CD4-positive, alpha-beta T cell treated with Interferon gamma for 1 hour (primary cell): Measurements from ENCODE around the gene BLCAP.

Source experiments
- DNase-seq: peaks from one replicate; pipeline ENCODE4 v3.0.0-alpha.2; 2020

BLCAP gene

GRCh38 chr20:37529214-37529967 is 1.7 kb upstream of the BLCAP start:
- no peak for DNase-seq

GRCh38 chr20:37528446-37529213 is 954 bp upstream of the BLCAP start:
- DNase-seq: no peak

DNA sequence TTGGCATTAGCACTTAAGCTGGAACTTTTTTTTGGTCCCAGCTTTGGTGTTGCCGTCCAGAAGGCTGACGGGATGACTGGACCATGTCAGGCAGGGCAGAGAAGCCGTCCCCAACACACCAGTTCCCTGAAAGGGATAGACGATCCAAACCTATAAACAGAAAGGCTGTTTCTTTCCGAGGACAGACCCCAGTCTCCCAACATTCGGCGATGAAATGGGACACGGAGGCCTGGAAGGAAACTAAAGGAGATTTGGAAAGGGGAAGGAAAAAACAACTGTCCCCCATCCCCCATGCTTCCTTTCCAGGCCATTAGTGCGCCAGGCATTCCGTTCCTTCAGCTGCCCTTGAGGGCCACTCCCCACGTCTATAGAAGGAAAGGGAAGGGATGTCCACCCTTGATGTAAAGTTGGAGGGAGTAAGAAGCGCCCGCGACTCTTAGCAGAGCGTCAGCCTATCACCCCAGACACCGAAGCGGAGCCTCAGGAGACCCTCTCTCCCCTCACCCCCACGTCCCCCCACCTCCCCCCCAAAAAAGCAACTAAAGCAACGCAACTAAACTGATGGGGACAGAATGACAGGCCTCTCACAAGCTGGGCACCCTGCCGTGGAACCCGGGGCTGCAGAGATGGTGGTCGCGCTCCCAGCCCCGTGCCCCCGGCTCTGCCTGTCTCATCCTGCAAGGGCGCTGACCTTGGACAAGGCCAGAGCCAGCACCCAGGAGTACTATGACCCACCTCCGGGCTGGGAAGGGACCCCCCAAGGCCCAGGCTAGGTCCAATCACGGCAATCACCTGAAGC is 638 bp downstream of the BLCAP start:
- DNase-seq: no peak

DNA sequence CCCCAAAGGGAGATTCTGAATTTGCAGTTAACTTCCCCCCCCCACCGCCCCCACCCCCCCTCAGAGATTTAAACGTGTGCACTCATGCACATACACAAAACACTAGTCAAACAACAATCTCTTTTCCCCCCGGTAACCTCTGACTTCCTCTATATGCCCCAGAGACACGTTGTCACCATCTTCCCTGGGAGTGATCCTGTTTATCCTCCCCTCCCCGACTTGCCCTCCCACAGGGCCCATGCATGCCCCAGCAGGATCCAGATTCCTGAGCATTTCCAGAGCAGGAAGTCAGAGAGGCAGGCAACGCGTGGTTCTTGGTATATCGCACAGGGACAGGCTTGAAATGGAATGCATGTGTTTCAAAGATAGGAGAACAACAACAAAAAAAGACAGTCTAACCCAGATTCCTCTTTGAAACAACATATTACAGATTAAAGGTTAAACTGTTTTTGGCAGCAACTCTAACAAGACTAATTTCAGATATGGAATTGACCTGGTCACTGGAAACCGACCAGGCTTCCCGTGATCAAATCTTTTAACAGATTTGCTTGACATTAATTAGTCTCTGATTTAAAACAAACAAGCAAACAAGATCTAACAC is 1.3 kb downstream of the BLCAP start:
- DNase-seq: no peak

DNA sequence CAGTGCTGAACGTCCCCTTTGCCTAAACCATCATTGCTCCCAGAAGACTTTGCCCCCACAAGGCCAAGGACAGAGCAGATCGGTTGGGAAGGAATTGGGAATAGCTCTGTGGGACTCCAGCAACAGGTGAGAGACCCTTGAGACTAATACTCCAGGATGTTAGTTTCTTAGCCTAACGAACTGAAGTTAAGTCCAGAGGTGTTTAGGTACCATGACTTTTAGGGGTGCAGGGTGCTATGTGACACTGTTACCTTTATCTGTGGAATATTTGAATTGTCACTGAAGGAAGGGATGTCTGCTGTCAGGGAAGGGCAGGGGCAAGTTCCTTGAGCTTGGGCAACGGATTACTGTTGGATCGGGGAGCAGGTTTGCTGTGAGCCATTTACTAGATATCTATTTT is 1.9 kb downstream of the BLCAP start:
- DNase-seq: no peak

GRCh38 chr20:37524859-37525708 is 2.6 kb downstream of the BLCAP start:
- no peak for DNase-seq

GRCh38 chr20:37523911-37524700 is 3.6 kb downstream of the BLCAP start:
- no peak for DNase-seq

- no peak for DNase-seq
Observed at GRCh38 chr20:37523012-37523391, 4.7 kb downstream of the BLCAP start.

DNA sequence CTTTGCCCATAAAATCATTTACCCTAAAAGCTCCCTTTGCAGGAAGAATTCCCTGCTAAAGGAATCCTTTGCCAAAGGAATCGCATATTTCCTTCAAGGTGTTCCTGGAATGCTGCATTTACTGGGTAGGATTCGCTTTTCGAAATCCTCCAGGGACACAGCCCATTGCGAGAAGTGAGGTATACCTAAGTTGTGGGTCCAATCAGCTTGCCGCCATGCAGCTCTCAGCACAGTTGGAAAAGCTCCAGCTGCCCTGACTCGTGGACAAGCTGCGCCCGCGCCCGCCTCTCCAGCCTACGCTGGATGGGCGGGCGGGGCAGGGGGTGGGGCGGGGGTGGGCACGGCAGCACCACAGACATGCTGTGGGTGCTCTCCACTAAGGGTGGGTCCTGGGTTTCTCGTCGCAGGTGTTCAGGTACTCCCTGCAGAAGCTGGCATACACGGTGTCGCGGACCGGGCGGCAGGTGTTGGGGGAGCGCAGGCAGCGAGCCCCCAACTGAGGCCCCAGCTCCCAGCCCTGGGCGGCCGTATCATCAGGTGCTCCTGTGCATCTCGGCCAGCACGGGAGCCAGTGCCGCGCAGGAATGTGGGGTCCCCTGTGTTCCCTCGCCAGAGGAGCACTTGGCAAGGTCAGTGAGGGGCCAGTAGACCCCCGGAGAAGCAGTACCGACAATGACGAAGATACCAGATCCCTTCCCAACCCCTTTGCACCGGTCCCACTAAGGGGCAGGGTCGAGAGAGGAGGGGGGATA is 5.2 kb downstream of the BLCAP start:
- DNase-seq: no peak

- DNase-seq: no peak
Observed at GRCh38 chr20:37521061-37521771, 6.5 kb downstream of the BLCAP start, which contains the start of gene NNAT. NNAT (plus strand) TSS chr20:37521250; CDS start chr20:37521332, 82 bp downstream.

DNA sequence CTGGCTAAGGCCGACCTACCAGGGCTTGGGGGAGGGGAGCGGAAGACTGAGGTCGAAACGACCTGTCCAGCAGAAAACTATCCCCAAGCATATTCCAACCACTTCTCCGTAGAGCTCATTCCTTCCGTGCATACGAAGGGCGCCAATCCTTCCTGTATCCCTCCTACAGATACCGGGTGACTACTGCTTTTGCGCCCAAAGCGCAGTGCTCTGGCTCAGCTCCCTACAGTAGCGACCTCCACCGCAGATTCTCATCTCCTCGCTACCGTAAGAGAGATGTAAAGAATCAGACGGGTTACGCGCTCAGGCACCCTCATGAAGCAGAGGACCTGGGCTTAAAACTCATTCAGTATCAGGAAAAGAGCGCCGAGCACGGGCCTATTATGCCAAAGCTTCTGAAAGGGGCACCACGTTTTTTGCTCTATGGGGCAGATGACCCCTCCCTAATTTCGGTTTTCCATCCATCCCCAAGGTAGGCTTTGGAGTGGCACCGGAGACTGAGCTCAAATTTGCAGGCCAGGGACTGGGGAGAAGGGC is 7.2 kb downstream of the BLCAP start:
- DNase-seq: no peak

- DNase-seq: no peak
Observed at GRCh38 chr20:37519508-37520418, 7.9 kb downstream of the BLCAP start.

GRCh38 chr20:37518606-37519507 is 8.8 kb downstream of the BLCAP start:
- DNase-seq: no peak

- no peak for DNase-seq
Observed at GRCh38 chr20:37518059-37518458, 9.6 kb downstream of the BLCAP start.

DNA sequence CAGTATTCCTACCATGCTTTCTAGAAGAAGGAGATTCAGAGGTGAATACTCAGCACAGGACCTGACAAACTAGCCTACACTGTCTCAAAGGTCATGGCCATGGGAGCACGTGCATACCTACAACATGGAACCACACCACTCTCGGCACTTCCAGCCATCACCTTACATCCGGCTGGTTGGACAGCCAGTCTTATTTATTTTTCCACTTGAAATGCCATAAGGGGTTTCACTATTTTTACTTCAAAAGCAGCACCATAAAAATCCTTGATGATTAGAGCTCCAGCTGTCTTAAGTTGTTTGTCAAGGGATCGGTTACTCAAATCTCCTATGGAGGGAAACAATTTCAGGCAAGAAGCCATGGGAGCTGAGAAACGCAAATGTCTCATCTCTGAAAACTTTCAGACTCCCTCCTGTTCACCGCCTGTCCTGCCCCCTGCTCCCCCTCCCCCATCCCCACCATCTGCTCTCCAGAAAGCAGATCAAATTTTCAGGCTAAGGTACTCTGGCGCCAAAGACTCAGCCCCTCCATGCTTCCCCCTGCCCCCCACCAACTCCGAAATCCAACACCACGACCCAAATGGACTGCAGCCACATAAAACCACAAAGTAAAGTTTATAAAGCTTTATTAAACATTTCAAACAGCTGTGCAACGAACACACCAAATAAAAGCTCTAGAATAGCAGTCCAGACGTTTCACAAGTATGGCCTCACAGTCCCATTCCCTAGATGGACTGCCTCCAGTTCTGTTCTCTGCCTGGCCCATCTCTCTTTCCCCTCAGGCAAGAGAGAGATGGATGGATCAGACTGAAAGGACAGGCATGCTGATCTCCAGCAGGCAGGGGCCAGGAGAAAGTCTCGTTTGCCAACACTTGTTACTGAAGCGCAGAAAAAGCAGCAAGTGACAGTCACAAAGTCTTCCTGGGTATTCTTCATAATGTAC is 10.6 kb downstream of the BLCAP start:
- DNase-seq: no peak

DNA sequence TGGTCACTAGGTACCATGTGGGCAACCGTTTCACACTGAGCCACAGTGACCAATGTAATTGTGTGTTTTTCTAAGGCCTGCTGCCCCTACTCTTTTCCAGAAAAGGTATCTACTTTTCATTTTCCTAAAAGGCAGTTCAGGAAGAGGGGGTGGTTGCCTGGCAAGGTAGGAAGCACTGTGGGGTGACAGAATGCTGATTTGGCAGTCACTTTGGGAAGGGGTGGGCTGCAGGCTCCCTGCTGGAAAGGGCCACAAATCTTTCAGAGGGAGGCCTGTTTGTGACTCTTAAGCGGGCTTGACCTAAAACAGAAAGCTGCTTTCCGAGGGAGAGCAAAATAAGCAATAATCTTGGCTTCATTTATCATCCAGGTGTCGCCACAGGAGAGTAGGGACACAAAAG is 11.8 kb downstream of the BLCAP start:
- DNase-seq: no peak
